Natural killer cell (primary cell): ENCODE data around the gene C6orf89. TPM values are rescaled to one million over a fixed set of nuclear protein-coding genes. Genes with fewer than 3 reads are reported as not detected.

Experiments used
- ATAC-seq, 3 donors: fragments of 150-1000 bp in 2 of 3; fragments of 200-7000 bp in 1 of 3; cut with Tn5 transposase; 1 replicate in 1 of 3; 2 replicates in 2 of 3; pipeline ENCODE4 v1.10.0; 2021; ENCODE audit warnings: mild to moderate bottlenecking in 2 of 3, moderate library complexity in 2 of 3
- DNase-seq, 2 donors: peaks; one replicate each; pipeline versions ENCODE4 v3.0.0 to v3.0.0-alpha.2; 2013 to 2021; ENCODE audit warnings: mixed read lengths in 1 of 2
- H3K27ac ChIP-seq: one replicate; pipeline ENCODE4 v1.5.1; 2013; ENCODE audit warnings: mild to moderate bottlenecking, low read length
- H3K27me3 ChIP-seq: one replicate; pipeline ENCODE4 v1.6.1; 2013; ENCODE audit warnings: low read length; ENCODE audit not compliant: control insufficient read depth, insufficient read depth
- H3K36me3 ChIP-seq: one replicate; pipeline ENCODE4 v1.6.1; 2013; ENCODE audit warnings: low read length; ENCODE audit not compliant: control insufficient read depth, insufficient read depth
- H3K4me1 ChIP-seq: one replicate; pipeline ENCODE4 v1.6.1; 2013; ENCODE audit warnings: low read length; ENCODE audit not compliant: control insufficient read depth, insufficient read depth
- H3K4me3 ChIP-seq: one replicate; pipeline ENCODE4 v1.5.1; 2013; ENCODE audit warnings: low read length
- H3K9me3 ChIP-seq: one replicate; pipeline ENCODE4 v1.6.1; 2013; ENCODE audit warnings: low read length; ENCODE audit not compliant: control insufficient read depth, insufficient read depth
- H3K27ac Mint-ChIP-seq, 2 donors: one replicate each; pipeline ENCODE4 v1.8.0; 2022; ENCODE audit warnings: mild to moderate bottlenecking in 2 of 2, mixed read lengths in 2 of 2, moderate library complexity in 1 of 2
- H3K27me3 Mint-ChIP-seq, 2 donors: one replicate each; pipeline ENCODE4 v1.8.0; 2022; ENCODE audit warnings: low read depth in 2 of 2, mixed read lengths in 2 of 2
- H3K36me3 Mint-ChIP-seq: one replicate; pipeline ENCODE4 v1.8.0; 2022; ENCODE audit warnings: mixed read lengths
- H3K4me1 Mint-ChIP-seq, 2 donors: one replicate each; pipeline ENCODE4 v1.8.0; 2022; ENCODE audit warnings: mixed read lengths in 2 of 2
- H3K4me3 Mint-ChIP-seq: one replicate; pipeline ENCODE4 v1.8.0; 2022; ENCODE audit warnings: mild to moderate bottlenecking, moderate library complexity, mixed read lengths
- H3K9me3 Mint-ChIP-seq, 2 donors: one replicate each; pipeline ENCODE4 v1.8.0; 2022; ENCODE audit warnings: mixed read lengths in 2 of 2
- WGBS: methylation state at CpG from one replicate; pipeline ENCODE4 v1.1.7; 2013; ENCODE audit warnings: missing lambda C conversion rate; ENCODE audit not compliant: insufficient coverage; 5-methylcytosine and 5-hydroxymethylcytosine counted together
- intact Hi-C: fragments of 100-400 bp; cut with micrococcal nuclease; formaldehyde crosslinking; loops from one replicate; pipeline ENCODE4 v1.14.2; 2022
- total RNA-seq, 4 donors: library from RNA; stranded (reverse); fragments of 120-200 nt in 1 of 4; gene quantifications; one replicate each; pipeline versions ENCODE4 v1.2.3 to v1.2.4, GENCODE V29; 2013 to 2022
- TF ChIP-seq, protein P1 (sequence below): fragments of 200-600 bp; IDR thresholded peaks from one replicate; pipeline ENCODE4 v1.8.0; 2022; ENCODE audit warnings: antibody characterized with exemption

Gene C6orf89
- total RNA-seq, 3 donors from 2014 or later (not counting 1 experiment from before 2014, with no cell fraction given) = 34.3 to 47.0 (median 46.3) TPM

GRCh38 chr6:36955671-36956445, 70.1 kb downstream of the C6orf89 start:
- peak in 1 of 3 donors; percentile 54 for ATAC-seq
- Mint-ChIP-seq H3K4me1 (peaks cover 29 to 38% of the 10 kb centered on the region in 2 donors), H3K27ac (peak overlapping the region in 1 of 2 donors; percentile 60), H3K27me3 (peaks cover 33 to 59% of the 10 kb centered on the region in 2 donors), H3K36me3 (no peaks in the 10 kb centered on the region), H3K9me3 (no peaks in the 10 kb centered on the region), H3K4me3 (peak overlapping the region; percentile 65)
- DNase-seq = peak in 1 of 2 donors; percentile 31
- intact Hi-C loops = no loop called here
- Histone ChIP-seq H3K4me3 (no peak overlapping the region), H3K27me3 (no peaks in the 10 kb centered on the region), H3K4me1 (peaks cover 31% of the 10 kb centered on the region), H3K9me3 (no peaks in the 10 kb centered on the region), H3K27ac (no peak overlapping the region), H3K36me3 (no peaks in the 10 kb centered on the region)
- TF ChIP-seq, protein P1, sequence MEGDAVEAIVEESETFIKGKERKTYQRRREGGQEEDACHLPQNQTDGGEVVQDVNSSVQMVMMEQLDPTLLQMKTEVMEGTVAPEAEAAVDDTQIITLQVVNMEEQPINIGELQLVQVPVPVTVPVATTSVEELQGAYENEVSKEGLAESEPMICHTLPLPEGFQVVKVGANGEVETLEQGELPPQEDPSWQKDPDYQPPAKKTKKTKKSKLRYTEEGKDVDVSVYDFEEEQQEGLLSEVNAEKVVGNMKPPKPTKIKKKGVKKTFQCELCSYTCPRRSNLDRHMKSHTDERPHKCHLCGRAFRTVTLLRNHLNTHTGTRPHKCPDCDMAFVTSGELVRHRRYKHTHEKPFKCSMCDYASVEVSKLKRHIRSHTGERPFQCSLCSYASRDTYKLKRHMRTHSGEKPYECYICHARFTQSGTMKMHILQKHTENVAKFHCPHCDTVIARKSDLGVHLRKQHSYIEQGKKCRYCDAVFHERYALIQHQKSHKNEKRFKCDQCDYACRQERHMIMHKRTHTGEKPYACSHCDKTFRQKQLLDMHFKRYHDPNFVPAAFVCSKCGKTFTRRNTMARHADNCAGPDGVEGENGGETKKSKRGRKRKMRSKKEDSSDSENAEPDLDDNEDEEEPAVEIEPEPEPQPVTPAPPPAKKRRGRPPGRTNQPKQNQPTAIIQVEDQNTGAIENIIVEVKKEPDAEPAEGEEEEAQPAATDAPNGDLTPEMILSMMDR = no peak
- WGBS = 62% methylated on average over 8 of the region's 9 CpGs

GRCh38 chr6:36956446-36956820, 70.7 kb downstream of the C6orf89 start:
- ATAC-seq (no peak), DNase-seq (no peak)
- Mint-ChIP-seq H3K27me3 (peaks cover 30 to 61% of the 10 kb centered on the region in 2 donors), H3K27ac (no peak overlapping the region), H3K4me3 (no peak overlapping the region), H3K36me3 (no peaks in the 10 kb centered on the region), H3K4me1 (peaks cover 29 to 38% of the 10 kb centered on the region in 2 donors), H3K9me3 (no peaks in the 10 kb centered on the region)
- Histone ChIP-seq H3K27me3 (no peaks in the 10 kb centered on the region), H3K36me3 (no peaks in the 10 kb centered on the region), H3K9me3 (no peaks in the 10 kb centered on the region), H3K4me1 (peaks cover 31% of the 10 kb centered on the region), H3K4me3 (no peak overlapping the region), H3K27ac (no peak overlapping the region)
- intact Hi-C loops = no loop called here
- TF ChIP-seq, protein P1 = no peak

GRCh38 chr6:36957773-36958271, 72.1 kb downstream of the C6orf89 start:
- Mint-ChIP-seq H3K27ac (no peak overlapping the region), H3K4me1 (peaks cover 35 to 41% of the 10 kb centered on the region in 2 donors), H3K27me3 (peaks cover 37 to 62% of the 10 kb centered on the region in 2 donors), H3K9me3 (no peaks in the 10 kb centered on the region), H3K4me3 (no peak overlapping the region), H3K36me3 (no peaks in the 10 kb centered on the region)
- intact Hi-C loops = no loop called here
- H3K9me3 ChIP-seq = no peaks in the 10 kb centered on the region
- no peak overlapping the region for H3K4me3 ChIP-seq
- no peak for DNase-seq
- peaks cover 35% of the 10 kb centered on the region for H3K4me1 ChIP-seq
- 97% methylated on average over 9 of the region's 9 CpGs for WGBS
- TF ChIP-seq, protein P1 = no peak
- H3K27me3 ChIP-seq = no peaks in the 10 kb centered on the region
- no peak overlapping the region for H3K27ac ChIP-seq
- H3K36me3 ChIP-seq = no peaks in the 10 kb centered on the region
- ATAC-seq = no peak
